Dermis microvascular lymphatic vessel endothelial cell (primary cell): ENCODE results near the gene KANSL3. TPM values are rescaled to one million over a fixed set of nuclear protein-coding genes. Genes with fewer than 3 reads are reported as not detected.
"Not testable (repeated sequence)": the region's sequence is repeated elsewhere in the genome, so short reads cannot be mapped to it uniquely, and the experiment has no call there.

Experiments
- DNase-seq, 2 donors: peaks; one replicate each; pipeline versions ENCODE4 v3.0.0 to v3.0.0-alpha.2; 2010; ENCODE audit warnings: low read depth in 2 of 2
- total RNA-seq: library from RNA; depleted of rRNA; stranded (reverse); fragments of >200 nt; gene quantifications from 2 replicates; pipeline ENCODE4 v1.2.1, GENCODE V29; 2014

Gene KANSL3
- total RNA-seq, 1 donor from 2014 or later: 18.5 TPM

- no peak for DNase-seq
Observed at GRCh38 chr2:96558485-96558884, 79.6 kb downstream of the KANSL3 start.

GRCh38 chr2:96558061-96558460 lies 80.1 kb downstream of the KANSL3 start:
- no peak for DNase-seq

GRCh38 chr2:96557421-96557820 lies 80.7 kb downstream of the KANSL3 start:
- DNase-seq: not testable (repeated sequence)

- peak in 1 of 2 donors; percentile 43 for DNase-seq
Observed at GRCh38 chr2:96556441-96557330, 81.4 kb downstream of the KANSL3 start.

GRCh38 chr2:96555146-96555610 lies 82.9 kb downstream of the KANSL3 start:
- DNase-seq: no peak

- DNase-seq: peak in 1 of 2 donors; percentile 67
Observed at GRCh38 chr2:96554293-96555145, 83.6 kb downstream of the KANSL3 start.

GRCh38 chr2:96553957-96554292 lies 84.2 kb downstream of the KANSL3 start:
- DNase-seq: not testable (repeated sequence)

GRCh38 chr2:96553176-96553956 lies 84.7 kb downstream of the KANSL3 start:
- no peak for DNase-seq

- no peak for DNase-seq
Observed at GRCh38 chr2:96552315-96553175, 85.6 kb downstream of the KANSL3 start.

GRCh38 chr2:96551605-96552314 lies 86.4 kb downstream of the KANSL3 start:
- DNase-seq: no peak

GRCh38 chr2:96550787-96551604 lies 87.1 kb downstream of the KANSL3 start:
- DNase-seq: no peak

GRCh38 chr2:96549967-96550786 lies 87.9 kb downstream of the KANSL3 start:
- DNase-seq: no peak

- no peak for DNase-seq
Observed at GRCh38 chr2:96549466-96549785, 88.7 kb downstream of the KANSL3 start.

GRCh38 chr2:96548558-96549465 lies 89.3 kb downstream of the KANSL3 start:
- DNase-seq: no peak

- DNase-seq: no peak
Observed at GRCh38 chr2:96547731-96548171, 90.4 kb downstream of the KANSL3 start.

GRCh38 chr2:96547203-96547641 lies 90.9 kb downstream of the KANSL3 start:
- no peak for DNase-seq

- DNase-seq: no peak
Observed at GRCh38 chr2:96546797-96547196, 91.3 kb downstream of the KANSL3 start.
